ENCODE measurements around the gene MGRN1. TPM values are rescaled to one million over a fixed set of nuclear protein-coding genes. Genes with fewer than 3 reads are reported as not detected.

Gene MGRN1
- total RNA-seq, 1 donor from 2014 or later = 19.2 TPM

DNA sequence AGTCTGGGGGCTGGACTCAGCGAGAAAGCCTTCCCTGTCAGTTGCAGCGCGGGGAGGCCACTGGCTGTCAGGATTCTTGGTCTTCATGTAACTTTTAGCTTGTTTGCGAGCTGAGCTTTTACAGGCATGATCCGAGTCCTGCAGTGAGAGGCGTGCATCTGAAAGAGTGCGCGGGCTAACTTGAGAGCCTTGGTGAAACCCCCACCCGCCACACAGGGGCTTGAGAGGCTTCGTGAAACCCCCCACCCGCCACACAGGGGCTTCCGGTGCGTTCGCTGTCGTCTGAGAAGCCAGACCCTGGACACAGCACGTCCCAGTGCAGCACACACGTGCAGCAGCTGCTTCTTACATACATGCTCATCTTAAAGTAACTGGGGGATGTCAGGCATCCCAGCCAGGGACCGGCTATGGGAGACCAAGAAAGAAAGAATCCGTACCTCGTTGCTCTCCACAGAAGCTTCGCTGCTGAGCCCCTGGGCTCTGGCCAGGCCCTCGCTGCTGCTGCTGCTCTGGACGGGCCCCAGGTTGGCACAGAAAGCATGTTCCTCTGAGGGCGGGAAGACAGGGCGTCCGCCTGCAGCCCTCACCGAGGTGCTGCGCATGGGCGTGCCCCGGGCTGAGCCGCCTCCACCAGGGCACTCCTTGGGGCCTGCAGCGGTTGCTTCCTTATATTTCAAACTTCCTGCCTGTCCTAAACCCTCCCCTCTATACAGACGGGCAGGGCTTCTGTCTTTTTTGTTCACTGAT is 76.5 kb downstream of the MGRN1 start:
- ATAC-seq = peak; percentile 81

GRCh38 chr16:4701791-4702465 is 77.3 kb downstream of the MGRN1 start:
- ATAC-seq = no peak

- no peak for ATAC-seq
Observed at GRCh38 chr16:4702466-4702808, 77.8 kb downstream of the MGRN1 start.

DNA sequence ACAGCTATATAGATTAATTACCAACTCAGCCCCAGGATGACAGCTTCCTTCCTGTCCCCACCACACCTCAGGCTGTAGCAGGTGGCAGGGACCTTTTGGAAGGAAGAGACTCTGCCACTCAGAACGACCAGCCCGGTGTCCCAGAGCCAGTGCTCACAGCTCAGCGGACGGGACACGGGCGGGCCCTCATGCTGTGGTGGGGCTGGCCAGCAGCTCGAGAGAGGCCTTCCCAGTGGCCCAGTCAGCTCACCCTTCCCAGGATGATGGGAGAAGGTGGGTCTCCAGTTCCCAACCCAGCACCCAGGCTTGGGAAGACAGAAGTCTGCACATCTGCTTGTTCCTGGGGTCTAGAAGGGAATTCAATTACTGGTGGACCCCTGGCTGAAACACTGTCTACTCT is 79.3 kb downstream of the MGRN1 start:
- no peak for ATAC-seq

GRCh38 chr16:4704491-4704890 is 79.9 kb downstream of the MGRN1 start:
- ATAC-seq = no peak

DNA sequence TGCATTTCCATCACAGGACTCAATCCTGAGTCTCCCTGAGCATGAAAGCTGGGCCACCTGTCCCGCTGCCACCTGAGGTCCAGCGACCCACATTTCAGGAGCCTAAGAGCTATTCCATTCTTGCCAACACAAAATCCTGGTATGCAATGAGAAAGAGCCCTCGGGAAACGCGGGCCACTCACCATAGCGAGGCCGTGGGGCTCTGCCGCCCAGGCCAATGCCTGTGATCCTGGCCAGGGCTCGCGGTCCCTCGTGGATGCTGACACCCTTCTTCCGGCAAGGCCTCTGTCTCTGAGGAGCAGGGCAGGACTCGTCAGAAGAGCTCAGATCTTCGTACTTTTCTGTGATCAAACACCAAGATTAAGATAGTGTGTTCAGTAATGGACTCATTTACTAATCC is 80.3 kb downstream of the MGRN1 start:
- no peak for ATAC-seq

- no peak for ATAC-seq
Observed at GRCh38 chr16:4706871-4707270, 82.2 kb downstream of the MGRN1 start.

DNA sequence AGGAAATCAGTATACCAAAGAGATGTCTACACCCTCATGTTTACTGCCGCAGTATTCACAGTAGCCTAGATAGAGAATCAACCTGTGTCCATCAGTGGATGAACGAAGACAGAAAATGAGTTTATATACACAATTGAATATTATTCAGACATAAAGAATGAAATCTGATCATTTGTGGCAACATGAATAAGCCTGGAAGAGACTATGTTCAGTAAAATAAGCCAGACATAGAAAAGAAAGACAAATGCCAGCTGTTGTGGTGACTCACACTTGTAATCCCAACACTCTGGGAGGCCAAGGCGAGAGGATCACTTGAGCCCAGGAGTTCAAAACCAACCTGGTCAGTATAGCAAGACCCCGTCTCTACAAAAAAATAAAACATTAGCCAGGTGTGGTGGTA is 84.9 kb downstream of the MGRN1 start:
- no peak for ATAC-seq

- ATAC-seq = no peak
Observed at GRCh38 chr16:4713663-4714501, 89.3 kb downstream of the MGRN1 start.

- ATAC-seq = no peak
Observed at GRCh38 chr16:4714996-4715395, 90.4 kb downstream of the MGRN1 start.

DNA sequence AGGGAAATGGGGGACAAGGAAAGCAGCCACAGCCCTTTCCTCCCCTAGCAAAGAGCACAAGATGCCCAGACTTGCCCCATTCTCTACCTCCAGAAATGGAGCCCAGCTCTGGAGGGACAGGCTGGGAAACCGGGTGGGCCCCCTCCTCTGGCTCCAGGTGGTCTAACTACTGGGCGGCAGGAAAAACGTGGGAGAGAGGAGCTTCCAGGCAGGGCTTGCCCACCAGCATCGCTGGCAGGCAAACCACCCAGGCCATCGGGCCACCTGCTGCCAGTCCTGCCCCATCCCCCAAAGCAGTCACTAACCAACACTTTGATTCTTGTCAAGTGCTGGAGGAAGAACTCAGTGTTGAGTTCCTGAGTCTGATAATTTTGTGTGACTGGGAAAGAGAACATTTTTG is 93.8 kb downstream of the MGRN1 start:
- no peak for ATAC-seq

DNA sequence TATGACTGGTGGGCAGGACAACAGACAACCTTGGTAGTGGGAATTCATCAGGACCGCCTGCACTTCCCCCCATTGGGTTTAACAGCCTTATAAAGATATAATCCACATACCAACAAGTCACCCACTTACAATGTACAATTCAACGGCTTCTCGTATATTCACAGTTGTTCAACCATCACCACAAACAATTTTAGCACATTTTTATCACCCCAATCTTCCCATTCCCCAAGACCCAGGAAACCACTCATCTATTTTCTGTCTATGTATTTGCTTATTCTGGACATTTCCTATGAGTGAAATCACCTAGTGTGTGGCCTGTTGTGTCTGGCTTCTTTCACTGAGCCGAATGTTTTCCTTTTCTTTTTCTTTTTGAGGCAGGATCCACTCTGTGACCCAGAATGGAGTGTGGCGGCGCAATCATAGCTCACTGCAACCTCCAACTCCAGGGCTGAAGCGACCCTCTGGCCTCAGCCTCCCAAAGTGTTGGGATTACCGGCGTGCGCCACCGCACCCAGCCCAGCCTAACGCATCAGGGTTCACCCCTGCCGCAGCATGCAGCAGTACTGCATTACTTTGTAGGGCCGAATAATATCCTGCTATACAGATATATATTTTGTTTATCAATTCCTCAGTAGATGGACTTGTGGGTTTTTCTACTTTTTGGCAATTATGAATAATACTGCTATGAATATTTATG is 98.6 kb downstream of the MGRN1 start:
- no peak for ATAC-seq

DNA sequence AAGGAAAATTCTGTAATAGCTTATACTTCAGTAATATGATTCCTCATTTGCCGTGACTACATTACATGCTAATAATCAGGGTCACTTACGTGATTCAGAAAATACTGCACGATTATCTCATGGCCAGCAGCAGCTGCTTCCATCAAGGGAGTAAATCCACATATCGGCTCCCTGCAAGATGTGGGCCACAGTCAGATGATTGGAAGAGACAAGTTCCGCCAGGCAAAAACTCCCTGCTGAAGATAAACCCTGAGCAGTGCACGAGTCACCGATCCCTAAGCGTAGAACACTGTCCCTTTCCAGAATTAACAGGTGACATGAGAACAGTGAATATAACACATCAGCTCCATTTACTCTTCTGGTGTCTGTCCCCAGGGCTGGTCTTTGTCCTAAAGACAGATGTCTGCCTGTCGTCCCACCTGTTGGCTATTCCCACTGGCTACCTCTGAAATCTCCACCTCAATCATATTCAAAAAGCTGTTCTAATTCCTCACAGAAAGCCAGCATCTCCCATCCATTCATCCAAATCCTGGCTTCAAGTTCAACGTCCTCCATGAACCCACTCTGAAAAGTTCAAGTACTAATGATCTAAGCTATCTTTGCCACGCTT is 100.1 kb downstream of the MGRN1 start:
- no peak for ATAC-seq

- no peak for ATAC-seq
Observed at GRCh38 chr16:4726616-4727015, 102.0 kb downstream of the MGRN1 start.

GRCh38 chr16:4728676-4729075 is 104.0 kb downstream of the MGRN1 start:
- ATAC-seq = no peak

DNA sequence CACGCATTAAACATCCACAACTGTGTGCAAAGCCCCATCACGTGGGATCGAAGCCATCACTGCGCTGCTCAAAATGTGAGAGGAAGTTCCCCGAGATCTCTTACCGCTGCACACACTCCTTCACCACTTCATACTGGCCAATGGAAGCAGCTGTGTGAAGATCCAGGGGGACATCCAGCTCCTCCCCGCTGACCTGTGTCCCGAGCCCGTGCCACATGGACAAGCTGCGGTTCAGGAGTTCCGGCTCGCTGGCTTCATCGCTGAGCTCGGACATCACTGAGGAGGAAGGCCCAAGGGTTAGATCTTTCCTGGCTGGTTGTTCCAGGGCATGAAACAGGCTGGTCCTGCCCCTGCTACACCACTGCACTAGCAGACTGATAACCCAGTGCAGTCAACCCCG is 105.2 kb downstream of the MGRN1 start:
- ATAC-seq = no peak

DNA sequence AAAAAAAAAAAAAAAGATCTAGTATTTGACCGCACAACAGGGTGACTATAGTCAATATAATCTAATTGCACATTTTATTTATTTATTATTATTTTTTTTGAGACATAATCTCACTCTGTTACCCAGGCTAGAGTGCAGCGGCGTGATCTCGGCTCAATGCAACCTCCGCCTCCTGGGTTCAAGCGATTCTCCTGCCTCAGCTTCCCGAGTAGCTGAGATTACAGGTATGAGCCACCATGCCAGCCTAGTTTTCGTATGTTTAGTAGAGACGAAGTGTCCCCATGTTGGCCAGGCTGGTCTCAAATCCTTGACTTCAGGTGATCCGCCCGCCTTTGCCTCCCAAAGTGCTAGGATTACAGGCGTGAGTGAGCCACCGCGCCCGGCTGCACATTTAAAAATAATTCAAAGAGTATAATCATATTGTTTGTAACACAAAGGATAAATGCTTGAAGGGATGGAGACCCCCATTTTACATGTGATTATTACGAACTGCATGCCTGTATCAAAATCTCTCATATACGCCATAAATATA is 108.7 kb downstream of the MGRN1 start:
- ATAC-seq = no peak

GRCh38 chr16:4733747-4734062 is 109.1 kb downstream of the MGRN1 start:
- peak; percentile 4 for ATAC-seq

DNA sequence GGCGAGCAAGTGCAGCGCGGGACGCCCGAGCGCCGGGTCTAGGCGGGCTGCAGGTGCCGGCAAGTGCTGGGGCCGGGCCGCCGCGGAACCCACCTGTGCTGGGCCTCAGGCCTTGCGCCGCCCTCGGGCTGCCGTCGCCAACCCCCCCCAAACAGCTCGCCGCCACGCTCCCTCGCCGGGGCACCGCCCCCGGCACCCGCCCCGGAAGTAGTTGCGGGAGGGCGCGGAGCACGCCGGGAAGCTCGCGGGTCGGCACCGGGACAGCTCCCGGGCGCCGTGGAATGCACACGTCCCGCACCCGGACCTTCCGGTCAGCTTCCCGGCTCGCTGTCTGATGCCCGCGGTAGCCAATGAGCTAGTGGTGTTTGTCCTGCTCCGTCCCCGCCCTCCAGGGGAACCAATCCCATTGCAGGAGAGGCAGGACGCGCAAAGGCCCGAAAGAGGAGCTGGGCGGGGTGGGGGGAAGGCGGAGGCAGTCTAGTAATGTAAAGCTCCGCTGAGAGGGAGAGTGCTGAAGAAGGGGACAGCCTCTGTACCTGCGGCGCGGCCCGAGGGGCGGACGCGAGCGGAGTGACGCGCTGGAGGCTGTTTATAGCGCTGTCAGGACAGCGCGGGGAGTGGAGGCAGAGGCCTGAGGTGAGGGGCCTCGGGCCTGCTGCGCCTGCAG is 109.6 kb downstream of the MGRN1 start, which contains the start of the genes ANKS3 and DNAAF8:
Gene ANKS3, minus strand, starts transcription at position 209 of the 667 bp plus-strand sequence. CDS start 4,122 bp downstream, outside the sequence.
Gene DNAAF8, plus strand, starts transcription at position 475 of the 667 bp plus-strand sequence. CDS start 1,978 bp downstream, outside the sequence.
- ATAC-seq = peak; percentile 97

- peak; percentile 68 for ATAC-seq
Observed at GRCh38 chr16:4734730-4735535, 110.3 kb downstream of the MGRN1 start.

- ATAC-seq = no peak
Observed at GRCh38 chr16:4736546-4736945, 111.9 kb downstream of the MGRN1 start.
